Smooth muscle cell (in vitro differentiated cells): ENCODE measurements around the gene RIPOR2. TPM values are rescaled to one million over a fixed set of nuclear protein-coding genes. Genes with fewer than 3 reads are reported as not detected.

ENCODE experiments used
- DNase-seq: peaks from one replicate; lab custom pipeline; 2025; ENCODE audit not compliant: unreplicated experiment; lab: John Stamatoyannopoulos, UW
- H2AFZ ChIP-seq: fragments of 200-600 bp; sonication (generic); 2 replicates; pipeline ENCODE4 v1.6.0; 2016; ENCODE audit warnings: antibody characterized with exemption, low read depth, mild to moderate bottlenecking
- H3F3A ChIP-seq: fragments of 200-600 bp; sonication (generic); 2 replicates; pipeline ENCODE4 v1.6.0; 2017; ENCODE audit warnings: antibody characterized with exemption, low read depth
- H3K27ac ChIP-seq: fragments of 200-600 bp; sonication (generic); 2 replicates; pipeline ENCODE4 v1.5.1; 2016; ENCODE audit warnings: low read depth, mild to moderate bottlenecking
- H3K27me3 ChIP-seq: fragments of 200-600 bp; sonication (generic); 2 replicates; pipeline ENCODE4 v1.6.1; 2016; ENCODE audit warnings: low read depth, mild to moderate bottlenecking
- H3K36me3 ChIP-seq: fragments of 200-600 bp; sonication (generic); 2 replicates; pipeline ENCODE4 v1.5.1; 2016; ENCODE audit warnings: low read depth
- H3K4me1 ChIP-seq: fragments of 200-600 bp; sonication (generic); 2 replicates; pipeline ENCODE4 v1.5.1; 2016; ENCODE audit warnings: low read depth
- H3K4me2 ChIP-seq: fragments of 200-600 bp; sonication (generic); 2 replicates; pipeline ENCODE4 v1.6.0; 2016; ENCODE audit warnings: mild to moderate bottlenecking
- H3K4me3 ChIP-seq: fragments of 200-600 bp; sonication (generic); 2 replicates; pipeline ENCODE4 v1.5.1; 2016; ENCODE audit warnings: mild to moderate bottlenecking
- H3K79me2 ChIP-seq: fragments of 200-600 bp; sonication (generic); 2 replicates; pipeline ENCODE4 v1.6.0; 2016; ENCODE audit warnings: low read depth, mild to moderate bottlenecking
- H3K9ac ChIP-seq: fragments of 200-600 bp; sonication (generic); 2 replicates; pipeline ENCODE4 v1.6.0; 2016; ENCODE audit warnings: low read depth
- H3K9me3 ChIP-seq: fragments of 200-600 bp; sonication (generic); replicated peaks from 2 replicates; pipeline ENCODE4 v1.5.1; 2016; ENCODE audit warnings: low read depth
- H4K20me1 ChIP-seq: fragments of 200-600 bp; sonication (generic); 2 replicates; pipeline ENCODE4 v1.6.0; 2016; ENCODE audit warnings: low read depth
- CTCF ChIP-seq: fragments of 200-600 bp; sonication (generic); IDR thresholded peaks from 2 replicates; pipeline ENCODE4 v1.5.1; 2017; ENCODE audit warnings: borderline replicate concordance, mild to moderate bottlenecking, antibody characterized with exemption; ENCODE audit not compliant: insufficient read depth, poor library complexity, severe bottlenecking
- WGBS: methylation state at CpG from one replicate; pipeline ENCODE4 v1.1.7; 2016; ENCODE audit warnings: low lambda C conversion rate; 5-methylcytosine and 5-hydroxymethylcytosine counted together
- polyA plus RNA-seq: library from polyadenylated mRNA; unstranded; fragments of >200 nt; fragmentation: Nextera tagmentation; extraction: Ambion mirVana; gene quantifications from 2 replicates; pipeline ENCODE4 v1.2.1, GENCODE V29; 2016
- total RNA-seq: library from RNA; depleted of rRNA; stranded (reverse); fragments of >200 nt; gene quantifications from 2 replicates; pipeline ENCODE4 v1.2.3, GENCODE V29; 2014

RIPOR2 gene
- total and polyA plus RNA-seq, 2 experiments from 2014 or later = 2.3 to 5.6 TPM

- no peak for DNase-seq
- H3K36me3 ChIP-seq = no peaks in the 10 kb centered on the region
- no peak for TF ChIP-seq CTCF
- no peaks in the 10 kb centered on the region for H3F3A ChIP-seq
- no peaks in the 10 kb centered on the region for H3K79me2 ChIP-seq
- H3K27ac ChIP-seq = no peak overlapping the region
- H3K4me3 ChIP-seq = no peak overlapping the region
- H3K4me1 ChIP-seq = no peaks in the 10 kb centered on the region
- no peaks in the 10 kb centered on the region for H3K27me3 ChIP-seq
- H3K4me2 ChIP-seq = no peak overlapping the region
- WGBS = 88% methylated on average over 1 of the region's 1 CpG
- no peaks in the 10 kb centered on the region for H3K9me3 ChIP-seq
- H3K9ac ChIP-seq = no peak overlapping the region
- H2AFZ ChIP-seq = no peak overlapping the region
- H4K20me1 ChIP-seq = no peaks in the 10 kb centered on the region
Measured at GRCh38 chr6:24893342-24893850, 42.4 kb downstream of the RIPOR2 start.

GRCh38 chr6:24891004-24891403 is 44.8 kb downstream of the RIPOR2 start:
- Histone ChIP-seq H3K79me2 (no peaks in the 10 kb centered on the region), H3K9ac (no peak overlapping the region), H3K9me3 (no peaks in the 10 kb centered on the region), H3K4me3 (no peak overlapping the region), H3K4me1 (peaks cover 7% of the 10 kb centered on the region), H3K4me2 (no peak overlapping the region), H4K20me1 (no peaks in the 10 kb centered on the region), H3F3A (no peaks in the 10 kb centered on the region), H3K27me3 (no peaks in the 10 kb centered on the region), H2AFZ (no peak overlapping the region), H3K36me3 (no peaks in the 10 kb centered on the region), H3K27ac (no peak overlapping the region)
- no peak for DNase-seq
- WGBS = 70% methylated on average over 3 of the region's 3 CpGs
- TF ChIP-seq CTCF = no peak

- Histone ChIP-seq H3K27me3 (no peaks in the 10 kb centered on the region), H3K4me2 (no peak overlapping the region), H3F3A (no peaks in the 10 kb centered on the region), H3K4me3 (no peak overlapping the region), H3K36me3 (no peaks in the 10 kb centered on the region), H3K9me3 (no peaks in the 10 kb centered on the region), H3K27ac (no peak overlapping the region), H3K4me1 (peaks cover 7% of the 10 kb centered on the region), H3K79me2 (no peaks in the 10 kb centered on the region), H4K20me1 (no peaks in the 10 kb centered on the region), H3K9ac (no peak overlapping the region), H2AFZ (no peak overlapping the region)
- 94% methylated on average over 1 of the region's 1 CpG for whole genome bisulfite sequencing
- DNase-seq = no peak
- TF ChIP-seq CTCF = no peak
Measured at GRCh38 chr6:24890471-24890870, 45.3 kb downstream of the RIPOR2 start.

GRCh38 chr6:24888715-24889370 is 46.9 kb downstream of the RIPOR2 start:
- no peaks in the 10 kb centered on the region for H3K79me2 ChIP-seq

More at GRCh38 chr6:24888715-24889370, 46.9 kb downstream of the RIPOR2 start:
- no peaks in the 10 kb centered on the region for H3K9me3 ChIP-seq
- no peak overlapping the region for H2AFZ ChIP-seq
- no peak overlapping the region for H3K4me3 ChIP-seq
- no peak overlapping the region for H3K4me2 ChIP-seq
- H3K9ac ChIP-seq = no peak overlapping the region
- H3K36me3 ChIP-seq = no peaks in the 10 kb centered on the region
- no peaks in the 10 kb centered on the region for H4K20me1 ChIP-seq
- WGBS = 81% methylated on average over 5 of the region's 5 CpGs
- no peaks in the 10 kb centered on the region for H3F3A ChIP-seq
- H3K27ac ChIP-seq = no peak overlapping the region
- no peak for TF ChIP-seq CTCF
- peaks cover 7% of the 10 kb centered on the region for H3K4me1 ChIP-seq
- H3K27me3 ChIP-seq = no peaks in the 10 kb centered on the region
- DNase-seq = no peak
